ENCODE measurements around the gene PLEKHA5. TPM values are rescaled to one million over a fixed set of nuclear protein-coding genes. Genes with fewer than 3 reads are reported as not detected.

The PLEKHA5 gene
- total and polyA plus RNA-seq, 2 of the 4 experiments (the other 2 are of a cell fraction), result 5.3 to 12.2 TPM

GRCh38 chr12:19085090-19085489 lies 44.4 kb upstream of the PLEKHA5 start:
- no peak overlapping the region for H4K5ac ChIP-seq (ENCODE audit: low read depth, low read length)
- 100% methylated on average over 1 of the region's 2 CpGs; no CpG with 5 or more reads in 1 of the 2 experiments for WGBS, 2 experiments (ENCODE audit: extremely low coverage in 2 of 2, insufficient read length in 1 of 2)
- H2BK20ac ChIP-seq (ENCODE audit: low read depth, low read length), result no peak overlapping the region
- DNase-seq (no peak), ATAC-seq (ENCODE audit: low read depth) (no peak)
- H2AK5ac ChIP-seq (ENCODE audit: low read depth, low read length), result no peak overlapping the region
- no peaks in the 10 kb centered on the region for H4K20me1 ChIP-seq (ENCODE audit: insufficient read depth, low read length)
- H3K4me1 ChIP-seq (ENCODE audit: control insufficient read depth, insufficient read depth, low read length), result no peaks in the 10 kb centered on the region
- no peaks in the 10 kb centered on the region for H3K27me3 ChIP-seq (ENCODE audit: control insufficient read depth, insufficient read depth, low read length)
- dilution Hi-C loops (cut with HindIII; ENCODE audit: low sequenced_read_pairs, unreplicated experiment) (no loop called here), intact Hi-C loops (cut with micrococcal nuclease) (no loop called here), in situ Hi-C loops (cut with MboI; ENCODE audit: low sequenced_read_pairs) (no loop called here)
- POLR2A ChIA-PET (ENCODE audit: unreplicated experiment), result no interaction called here
- no peak overlapping the region for H3K14ac ChIP-seq (replicated peaks; ENCODE audit: low read depth, low read length)
- H3K18ac ChIP-seq (ENCODE audit: low read depth, low read length), result no peak overlapping the region
- no peak overlapping the region for H2BK5ac ChIP-seq (ENCODE audit: low read depth, low read length, poor library complexity, severe bottlenecking)
- no peaks in the 10 kb centered on the region for H3K9me1 ChIP-seq (ENCODE audit: insufficient read depth, low read length)
- no peak overlapping the region for H4K91ac ChIP-seq (ENCODE audit: insufficient read depth, low read depth, low read length)
- H3K56ac ChIP-seq (ENCODE audit: extremely low read depth, insufficient read depth, low read length), result no peak overlapping the region
- H2BK120ac ChIP-seq (ENCODE audit: low read depth, low read length), result no peak overlapping the region
- H3K27ac ChIP-seq (ENCODE audit: insufficient read depth, low read length), result no peak overlapping the region
- H3K4me3 ChIP-seq (ENCODE audit: insufficient read depth, low read depth, low read length), result no peak overlapping the region
- no peaks in the 10 kb centered on the region for H3K9me3 ChIP-seq (ENCODE audit: control insufficient read depth, insufficient read depth, low read length)
- H3K4ac ChIP-seq (ENCODE audit: low read depth, low read length), result no peak overlapping the region
- no peak overlapping the region for H2BK15ac ChIP-seq (ENCODE audit: low read depth, low read length)
- no TSS peak for BruUV-seq (replicated peaks)
- H2AK9ac ChIP-seq (replicated peaks; ENCODE audit: low read depth, low read length, poor library complexity), result no peak overlapping the region
- no peak overlapping the region for H4K8ac ChIP-seq (ENCODE audit: low read depth in 2 of 2, low read length in 2 of 2)
- TF ChIP-seq RFX5 (IDR thresholded peaks at IDR 0.05; ENCODE audit: low read depth, low read length) (no peak), SMC3 (IDR thresholded peaks at IDR 0.05; ENCODE audit: low read depth, low read length) (no peak), NFE2L2 (IDR thresholded peaks at IDR 0.05; ENCODE audit: low read depth, low read length) (no peak), CHD1 (IDR thresholded peaks at IDR 0.05; ENCODE audit: low read depth, low read length) (no peak), CEBPB (IDR thresholded peaks at IDR 0.05; ENCODE audit: low read depth, low read length) (no peak), CTCF (conservative IDR thresholded peaks at IDR 0.05; ENCODE audit: low read depth, low read length) (no peak), BHLHE40 (IDR thresholded peaks at IDR 0.05; ENCODE audit: low read depth, low read length) (no peak), RCOR1 (IDR thresholded peaks at IDR 0.05; ENCODE audit: insufficient replicate concordance, low read length) (no peak), MAFK (IDR thresholded peaks at IDR 0.05; ENCODE audit: low read depth, low read length) (no peak), POLR2A (IDR thresholded peaks at IDR 0.05; ENCODE audit: low read depth, low read length) (no peak), MXI1 (IDR thresholded peaks at IDR 0.05; ENCODE audit: borderline replicate concordance, low read depth, low read length) (no peak), MAZ (IDR thresholded peaks at IDR 0.05; ENCODE audit: borderline replicate concordance, low read depth, low read length) (no peak)
- TF ChIP-seq, protein P1, sequence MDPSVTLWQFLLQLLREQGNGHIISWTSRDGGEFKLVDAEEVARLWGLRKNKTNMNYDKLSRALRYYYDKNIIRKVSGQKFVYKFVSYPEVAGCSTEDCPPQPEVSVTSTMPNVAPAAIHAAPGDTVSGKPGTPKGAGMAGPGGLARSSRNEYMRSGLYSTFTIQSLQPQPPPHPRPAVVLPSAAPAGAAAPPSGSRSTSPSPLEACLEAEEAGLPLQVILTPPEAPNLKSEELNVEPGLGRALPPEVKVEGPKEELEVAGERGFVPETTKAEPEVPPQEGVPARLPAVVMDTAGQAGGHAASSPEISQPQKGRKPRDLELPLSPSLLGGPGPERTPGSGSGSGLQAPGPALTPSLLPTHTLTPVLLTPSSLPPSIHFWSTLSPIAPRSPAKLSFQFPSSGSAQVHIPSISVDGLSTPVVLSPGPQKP (IDR thresholded peaks at IDR 0.05; ENCODE audit: borderline replicate concordance, low read depth, low read length), result no peak
- H3K36me3 ChIP-seq (ENCODE audit: control insufficient read depth, insufficient read depth, low read length), result no peaks in the 10 kb centered on the region
- no peak overlapping the region for H2AFZ ChIP-seq (replicated peaks; ENCODE audit: low read length, poor library complexity)
- H3K79me1 ChIP-seq (ENCODE audit: low read depth in 1 of 2, low read length in 2 of 2), result no peaks in the 10 kb centered on the region
- H3K9ac ChIP-seq (ENCODE audit: low read depth, low read length), result no peak overlapping the region
- no peak overlapping the region for H3K23ac ChIP-seq (ENCODE audit: low read depth, low read length)
- H3K4me2 ChIP-seq (ENCODE audit: low read depth, low read length), result no peak overlapping the region
- CTCF ChIA-PET, result interaction anchor here (0.8 kb wide), 1 partner anchor 12 kb away, joined by 3 read pairs; no protein-coding TSS in a partner anchor

Measured in IMR-90 (cell line).